A673 (cell line): ENCODE data around the gene EVA1A.

Experiments
- CTCF ChIP-seq: fragments of 300-800, 200-600 bp; sonication (generic); conservative IDR thresholded peaks from 2 replicates; pipeline ENCODE4 v1.5.1; 2017; ENCODE audit warnings: low read depth, mild to moderate bottlenecking, antibody characterized with exemption, low read length, moderate library complexity, mixed read lengths
- EZH2 ChIP-seq: fragments of 200-600 bp; sonication (generic); IDR thresholded peaks from 2 replicates; pipeline ENCODE4 v1.6.1; 2017; ENCODE audit warnings: borderline replicate concordance, low read depth, mild to moderate bottlenecking, mixed read lengths, antibody characterized with exemption, low read length; ENCODE audit not compliant: poor library complexity, severe bottlenecking

DNA sequence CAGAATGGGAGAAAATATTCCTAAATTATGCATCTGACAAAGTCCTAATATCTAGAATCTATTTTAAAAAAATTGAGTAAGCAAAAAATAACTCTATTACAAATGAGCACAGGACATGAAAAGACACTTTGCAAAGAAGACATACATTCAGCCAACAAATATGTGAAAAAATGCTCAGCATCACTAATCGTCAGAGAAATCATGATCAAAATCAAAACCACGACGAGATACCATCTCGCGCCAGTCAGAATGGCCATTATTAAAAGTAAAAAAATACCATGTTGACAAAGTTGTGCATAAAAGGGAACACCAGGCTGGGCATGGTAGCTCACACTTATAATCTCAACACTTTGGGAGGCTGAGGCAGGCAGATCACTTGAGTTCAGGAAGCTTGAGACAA lies 63.5 kb downstream of the EVA1A start:
- TF ChIP-seq CTCF (no peak), EZH2 (no peak)
